Tibial nerve (tissue), 4 donors: ENCODE results near the gene FOXK1. TPM values are rescaled to one million over a fixed set of nuclear protein-coding genes. Genes with fewer than 3 reads are reported as not detected.

ENCODE experiments used
- DNase-seq, 2 donors: peaks; one replicate each; pipeline ENCODE4 v3.0.0-alpha.2; 2019; ENCODE audit warnings: low spot score in 2 of 2
- H3K27ac ChIP-seq, 4 donors: fragments of 200-600 bp; sonication (generic) in 3 of 4; one replicate each; pipeline ENCODE4 v1.5.1; 2017 to 2019; ENCODE audit warnings: mild to moderate bottlenecking in 1 of 4
- H3K27me3 ChIP-seq, 2 donors: fragments of 200-600 bp; sonication (generic) in 1 of 2; one replicate each; pipeline versions ENCODE4 v1.5.1 to v1.6.0; 2017 to 2019
- H3K36me3 ChIP-seq, 3 donors: fragments of 200-600 bp; sonication (generic); one replicate each; pipeline ENCODE4 v1.5.1; 2018 to 2019
- H3K4me1 ChIP-seq, 4 donors: fragments of 200-600 bp; sonication (generic) in 3 of 4; one replicate each; pipeline ENCODE4 v1.5.1; 2017 to 2019
- H3K4me3 ChIP-seq, 4 donors: fragments of 200-600 bp; sonication (generic) in 3 of 4; one replicate each; pipeline ENCODE4 v1.5.1; 2017 to 2019; ENCODE audit warnings: mild to moderate bottlenecking in 1 of 4, moderate library complexity in 1 of 4
- H3K9me3 ChIP-seq, 4 donors: fragments of 200-600 bp; sonication (generic) in 3 of 4; one replicate each; pipeline ENCODE4 v1.5.1; 2017 to 2019
- CTCF ChIP-seq, 5 experiments: fragments of 200-600 bp in 3 of 5; fragments of 450-650 bp in 2 of 5; sonication (generic) in 3 of 5; IDR thresholded peaks; one replicate each; pipeline ENCODE4 v1.5.1; 2016 to 2019; ENCODE audit warnings: antibody characterized with exemption in 5 of 5, mild to moderate bottlenecking in 3 of 5, moderate library complexity in 2 of 5
- EP300 ChIP-seq, 2 donors: sonication (generic); formaldehyde crosslinking; IDR thresholded peaks; one replicate each; pipeline ENCODE4 v1.6.1; 2017; ENCODE audit warnings: antibody characterized with exemption in 2 of 2, mild to moderate bottlenecking in 1 of 2
- POLR2A ChIP-seq, 2 donors: fragments of 450-650 bp; IDR thresholded peaks; one replicate each; pipeline ENCODE4 v1.6.1; 2017; ENCODE audit warnings: antibody characterized with exemption in 2 of 2, mild to moderate bottlenecking in 2 of 2, moderate library complexity in 2 of 2
- WGBS, 2 donors: methylation state at CpG; one replicate each; pipeline ENCODE4 v1.1.5; 2018; 5-methylcytosine and 5-hydroxymethylcytosine counted together
- total RNA-seq, 4 donors: library from RNA; depleted of rRNA; stranded (reverse); fragments of >200 nt; gene quantifications; one replicate each; pipeline ENCODE4 v1.1.0, GENCODE V29; 2016

FOXK1 gene
- total RNA-seq, 4 donors from 2014 or later, result 24.5 to 47.3 (median 26.4) TPM

- 81 to 85% methylated on average over 16 to 25 of the region's 26 CpGs for WGBS, 2 donors
- no peaks in the 10 kb centered on the region for H3K27me3 ChIP-seq
- no peak for TF ChIP-seq POLR2A (IDR thresholded peaks at IDR 0.05)
- TF ChIP-seq EP300 (IDR thresholded peaks at IDR 0.05), result no peak
- TF ChIP-seq CTCF (IDR thresholded peaks at IDR 0.05), result no peak
- H3K4me3 ChIP-seq, result no peak overlapping the region
- no peak for DNase-seq
- H3K9me3 ChIP-seq, result no peaks in the 10 kb centered on the region
- peaks cover 5 to 90% (median 18%) of the 10 kb centered on the region in 3 donors for H3K36me3 ChIP-seq
- peaks cover 0 to 26% (median 3%) of the 10 kb centered on the region in 4 donors for H3K4me1 ChIP-seq
- H3K27ac ChIP-seq, result no peak overlapping the region
Measured at GRCh38 chr7:4789194-4790077, 107.3 kb downstream of the FOXK1 start.

GRCh38 chr7:4790078-4790465, 108.0 kb downstream of the FOXK1 start:
- WGBS, 2 donors, result 67 to 73% methylated on average over 9 of the region's 9 CpGs

GRCh38 chr7:4790516-4790991, 108.5 kb downstream of the FOXK1 start:
- 91 to 95% methylated on average over 17 to 19 of the region's 24 CpGs for WGBS, 2 donors
- no peak for DNase-seq
- H3K9me3 ChIP-seq, result no peaks in the 10 kb centered on the region
- TF ChIP-seq EP300 (IDR thresholded peaks at IDR 0.05) (no peak), POLR2A (IDR thresholded peaks at IDR 0.05) (no peak), CTCF (IDR thresholded peaks at IDR 0.05) (no peak)
- no peak overlapping the region for H3K4me3 ChIP-seq
- H3K4me1 ChIP-seq, result peaks cover 0 to 26% (median 3%) of the 10 kb centered on the region in 4 donors
- no peaks in the 10 kb centered on the region for H3K27me3 ChIP-seq
- peaks cover 5 to 82% (median 18%) of the 10 kb centered on the region in 3 donors for H3K36me3 ChIP-seq
- H3K27ac ChIP-seq, result no peak overlapping the region

More at GRCh38 chr7:4790078-4790465, 108.0 kb downstream of the FOXK1 start:
- no peak for DNase-seq
- Histone ChIP-seq H3K36me3 (peaks cover 5 to 87% (median 18%) of the 10 kb centered on the region in 3 donors), H3K4me1 (peaks cover 0 to 26% (median 3%) of the 10 kb centered on the region in 4 donors), H3K4me3 (no peak overlapping the region), H3K27me3 (no peaks in the 10 kb centered on the region), H3K9me3 (no peaks in the 10 kb centered on the region), H3K27ac (no peak overlapping the region)
- no peak for TF ChIP-seq CTCF (IDR thresholded peaks at IDR 0.05)

GRCh38 chr7:4791101-4791737, 109.1 kb downstream of the FOXK1 start:
- H3K36me3 ChIP-seq, result peaks cover 5 to 76% (median 18%) of the 10 kb centered on the region in 3 donors
- no peak for TF ChIP-seq POLR2A (IDR thresholded peaks at IDR 0.05)
- TF ChIP-seq EP300 (IDR thresholded peaks at IDR 0.05), result no peak
- no peak for TF ChIP-seq CTCF (IDR thresholded peaks at IDR 0.05)

More at GRCh38 chr7:4791101-4791737, 109.1 kb downstream of the FOXK1 start:
- Histone ChIP-seq H3K4me1 (peaks cover 0 to 26% (median 3%) of the 10 kb centered on the region in 4 donors), H3K9me3 (no peaks in the 10 kb centered on the region), H3K4me3 (no peak overlapping the region), H3K27ac (peak overlapping the region in 3 of 4 donors; percentile 2 to 85 (median 25)), H3K27me3 (no peaks in the 10 kb centered on the region)
- 88 to 89% methylated on average over 19 to 22 of the region's 25 CpGs for WGBS, 2 donors
- no peak for DNase-seq
